Neural progenitor cell (in vitro differentiated cells): ENCODE measurements around the gene CA10. TPM values are rescaled to one million over a fixed set of nuclear protein-coding genes. Genes with fewer than 3 reads are reported as not detected.

Experiments
- DNase-seq: peaks from one replicate; pipeline ENCODE4 v3.0.0-alpha.2; 2016; ENCODE audit warnings: low spot score
- H2AFZ ChIP-seq: fragments of 200-600 bp; sonication (generic); replicated peaks from 2 replicates; pipeline ENCODE4 v1.6.1; 2016; ENCODE audit warnings: antibody characterized with exemption
- H3F3A ChIP-seq: fragments of 200-600 bp; sonication (generic); 2 replicates; pipeline ENCODE4 v1.6.1; 2016; ENCODE audit warnings: antibody characterized with exemption, low read depth
- H3K27ac ChIP-seq: fragments of 200-600 bp; sonication (generic); 2 replicates; pipeline ENCODE4 v1.5.1; 2016; ENCODE audit warnings: mild to moderate bottlenecking
- H3K27me3 ChIP-seq: fragments of 200-600 bp; sonication (generic); 2 replicates; pipeline ENCODE4 v1.6.1; 2016; ENCODE audit warnings: mild to moderate bottlenecking, moderate library complexity
- H3K36me3 ChIP-seq: fragments of 200-600 bp; sonication (generic); 2 replicates; pipeline ENCODE4 v1.5.1; 2016
- H3K4me1 ChIP-seq: fragments of 200-600 bp; sonication (generic); 2 replicates; pipeline ENCODE4 v1.6.1; 2016; ENCODE audit warnings: mixed run types
- H3K4me2 ChIP-seq: fragments of 200-600 bp; sonication (generic); 2 replicates; pipeline ENCODE4 v1.6.1; 2016
- H3K4me3 ChIP-seq: fragments of 200-600 bp; sonication (generic); 2 replicates; pipeline ENCODE4 v1.5.1; 2016
- H3K79me2 ChIP-seq: fragments of 200-600 bp; sonication (generic); 2 replicates; pipeline ENCODE4 v1.6.1; 2016; ENCODE audit warnings: low read depth
- H3K9ac ChIP-seq: fragments of 200-600 bp; sonication (generic); 2 replicates; pipeline ENCODE4 v1.6.1; 2016
- H3K9me3 ChIP-seq: fragments of 200-600 bp; sonication (generic); 2 replicates; pipeline ENCODE4 v1.5.1; 2016; ENCODE audit warnings: low read depth
- H4K20me1 ChIP-seq: fragments of 200-600 bp; sonication (generic); 2 replicates; pipeline ENCODE4 v1.6.1; 2016; ENCODE audit warnings: low read depth
- H3K27ac Mint-ChIP-seq: 3 replicates; pipeline ENCODE4 v1.8.0; 2021; ENCODE audit warnings: mixed read lengths
- H3K27me3 Mint-ChIP-seq: 2 replicates; pipeline ENCODE4 v1.8.0; 2022; ENCODE audit warnings: low read depth, mild to moderate bottlenecking, inconsistent platforms, moderate library complexity, mixed read lengths; ENCODE audit not compliant: insufficient read depth
- H3K36me3 Mint-ChIP-seq: 3 replicates; pipeline ENCODE4 v1.8.0; 2021; ENCODE audit warnings: mixed read lengths
- H3K4me1 Mint-ChIP-seq: 3 replicates; pipeline ENCODE4 v1.8.0; 2021; ENCODE audit warnings: mixed read lengths
- H3K4me3 Mint-ChIP-seq: 3 replicates; pipeline ENCODE4 v1.8.0; 2021; ENCODE audit warnings: mild to moderate bottlenecking, moderate library complexity, mixed read lengths
- H3K9me3 Mint-ChIP-seq: 3 replicates; pipeline ENCODE4 v1.8.0; 2020; ENCODE audit warnings: mixed read lengths
- EZH2 ChIP-seq: fragments of 200-600 bp; sonication (generic); IDR thresholded peaks from 2 replicates; pipeline ENCODE4 v1.6.1; 2017; ENCODE audit warnings: antibody characterized with exemption, mild to moderate bottlenecking, moderate library complexity
- EZH2phosphoT487 ChIP-seq: fragments of 200-600 bp; sonication (generic); IDR thresholded peaks from 2 replicates; pipeline ENCODE4 v1.6.1; 2017; ENCODE audit warnings: antibody characterized with exemption
- total RNA-seq: library from RNA; depleted of rRNA; stranded (reverse); fragments of >200 nt; gene quantifications from 2 replicates; pipeline ENCODE4 v1.2.3, GENCODE V29; 2015; ENCODE audit warnings: low replicate concordance
- TF ChIP-seq, protein P1 (sequence below): fragments of 200-600 bp; sonication (generic); IDR thresholded peaks from 2 replicates; pipeline ENCODE4 v1.5.1; 2017; ENCODE audit warnings: antibody characterized with exemption, mild to moderate bottlenecking

Gene CA10
- total RNA-seq, 1 donor from 2014 or later: 0.65 TPM

DNA sequence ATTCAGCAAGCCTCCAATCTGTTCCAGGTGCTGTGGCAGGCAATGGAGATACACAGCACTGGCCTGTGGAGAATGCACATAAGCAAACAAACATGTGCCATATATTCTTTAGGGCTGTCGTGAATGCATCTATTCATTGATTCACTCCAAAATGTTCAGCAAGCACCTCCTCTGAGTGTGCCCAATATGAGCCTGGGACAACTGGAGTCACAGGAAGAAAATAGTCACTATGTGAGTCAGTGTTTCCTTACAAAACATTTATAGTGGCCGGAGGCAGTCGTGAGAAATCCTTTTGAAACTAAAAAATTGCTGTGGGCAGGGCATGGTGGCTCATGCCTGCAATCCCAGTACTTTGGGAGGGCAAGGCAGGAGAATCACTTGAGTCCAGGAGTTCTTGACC, 310.1 kb downstream of the CA10 start:
- no peaks in the 10 kb centered on the region for H3K9me3 ChIP-seq
- Mint-ChIP-seq H3K36me3 (no peaks in the 10 kb centered on the region), H3K4me3 (no peak overlapping the region), H3K9me3 (no peaks in the 10 kb centered on the region), H3K27me3 (peaks cover 3% of the 10 kb centered on the region), H3K4me1 (peaks cover 5% of the 10 kb centered on the region), H3K27ac (no peak overlapping the region)
- TF ChIP-seq EZH2 (no peak), EZH2phosphoT487 (no peak)
- TF ChIP-seq, protein P1, sequence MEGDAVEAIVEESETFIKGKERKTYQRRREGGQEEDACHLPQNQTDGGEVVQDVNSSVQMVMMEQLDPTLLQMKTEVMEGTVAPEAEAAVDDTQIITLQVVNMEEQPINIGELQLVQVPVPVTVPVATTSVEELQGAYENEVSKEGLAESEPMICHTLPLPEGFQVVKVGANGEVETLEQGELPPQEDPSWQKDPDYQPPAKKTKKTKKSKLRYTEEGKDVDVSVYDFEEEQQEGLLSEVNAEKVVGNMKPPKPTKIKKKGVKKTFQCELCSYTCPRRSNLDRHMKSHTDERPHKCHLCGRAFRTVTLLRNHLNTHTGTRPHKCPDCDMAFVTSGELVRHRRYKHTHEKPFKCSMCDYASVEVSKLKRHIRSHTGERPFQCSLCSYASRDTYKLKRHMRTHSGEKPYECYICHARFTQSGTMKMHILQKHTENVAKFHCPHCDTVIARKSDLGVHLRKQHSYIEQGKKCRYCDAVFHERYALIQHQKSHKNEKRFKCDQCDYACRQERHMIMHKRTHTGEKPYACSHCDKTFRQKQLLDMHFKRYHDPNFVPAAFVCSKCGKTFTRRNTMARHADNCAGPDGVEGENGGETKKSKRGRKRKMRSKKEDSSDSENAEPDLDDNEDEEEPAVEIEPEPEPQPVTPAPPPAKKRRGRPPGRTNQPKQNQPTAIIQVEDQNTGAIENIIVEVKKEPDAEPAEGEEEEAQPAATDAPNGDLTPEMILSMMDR: no peak
- no peaks in the 10 kb centered on the region for H3K36me3 ChIP-seq
- no peaks in the 10 kb centered on the region for H3F3A ChIP-seq
- no peaks in the 10 kb centered on the region for H3K27me3 ChIP-seq
- H3K27ac ChIP-seq: no peak overlapping the region
- no peak overlapping the region for H3K9ac ChIP-seq
- no peak overlapping the region for H3K4me3 ChIP-seq
- no peak overlapping the region for H2AFZ ChIP-seq
- H3K79me2 ChIP-seq: no peaks in the 10 kb centered on the region
- no peaks in the 10 kb centered on the region for H3K4me1 ChIP-seq
- no peaks in the 10 kb centered on the region for H4K20me1 ChIP-seq
- DNase-seq: no peak
- no peak overlapping the region for H3K4me2 ChIP-seq

DNA sequence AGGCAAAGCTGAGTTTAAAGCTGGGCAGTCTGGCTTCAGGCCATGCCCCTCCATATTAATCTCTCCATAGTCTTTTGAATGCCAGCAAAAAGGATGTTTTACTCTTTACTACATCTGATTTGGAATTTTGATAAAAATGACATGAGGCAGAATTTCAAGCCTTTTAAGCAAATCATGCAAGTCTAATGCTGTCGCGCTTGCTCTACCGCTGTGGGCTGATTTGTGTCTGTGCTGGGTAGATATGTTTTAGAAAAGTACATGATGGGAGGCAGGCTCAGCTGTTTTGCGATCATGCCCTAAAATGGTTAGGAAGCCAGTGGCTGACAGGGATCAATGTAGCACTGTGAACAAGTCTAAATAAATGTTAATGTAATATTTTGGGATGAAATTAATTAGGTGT, 311.9 kb downstream of the CA10 start:
- no peak for TF ChIP-seq EZH2
- TF ChIP-seq, protein P1: no peak
- no peak for TF ChIP-seq EZH2phosphoT487
- Mint-ChIP-seq H3K27ac (no peak overlapping the region), H3K9me3 (no peaks in the 10 kb centered on the region), H3K27me3 (peaks cover 3% of the 10 kb centered on the region), H3K4me3 (no peak overlapping the region), H3K4me1 (peaks cover 3% of the 10 kb centered on the region), H3K36me3 (no peaks in the 10 kb centered on the region)
- Histone ChIP-seq H3K9ac (no peak overlapping the region), H3K36me3 (no peaks in the 10 kb centered on the region), H4K20me1 (no peaks in the 10 kb centered on the region), H2AFZ (no peak overlapping the region), H3K4me1 (no peaks in the 10 kb centered on the region), H3K4me3 (no peak overlapping the region), H3K4me2 (no peak overlapping the region), H3K27ac (no peak overlapping the region), H3K27me3 (no peaks in the 10 kb centered on the region), H3K9me3 (no peaks in the 10 kb centered on the region), H3K79me2 (no peaks in the 10 kb centered on the region), H3F3A (no peaks in the 10 kb centered on the region)
- DNase-seq: no peak

DNA sequence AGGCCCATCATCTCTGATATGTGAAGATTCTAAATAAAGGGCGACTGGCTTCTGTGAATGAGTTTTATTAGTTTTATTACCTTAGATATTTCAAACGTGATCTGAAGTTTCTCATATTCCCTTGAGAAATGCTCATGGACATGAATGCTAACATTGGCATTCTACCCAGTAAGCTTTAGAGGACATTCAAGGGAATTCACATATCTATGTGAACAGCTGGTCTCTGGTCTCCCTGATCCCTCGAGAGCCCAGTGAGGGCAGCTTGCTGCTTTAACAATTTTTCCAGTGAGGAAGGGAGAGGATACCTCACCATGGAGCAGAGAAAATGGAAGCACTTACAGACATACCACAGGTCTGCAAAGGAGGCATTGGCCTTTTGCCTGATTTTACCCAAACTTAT, 312.7 kb downstream of the CA10 start:
- DNase-seq: no peak
- Histone ChIP-seq H3K4me2 (no peak overlapping the region), H3K4me1 (no peaks in the 10 kb centered on the region), H4K20me1 (no peaks in the 10 kb centered on the region), H3K79me2 (no peaks in the 10 kb centered on the region), H3K9me3 (no peaks in the 10 kb centered on the region), H3F3A (no peaks in the 10 kb centered on the region), H3K27me3 (no peaks in the 10 kb centered on the region), H3K36me3 (no peaks in the 10 kb centered on the region), H3K9ac (no peak overlapping the region), H3K4me3 (no peak overlapping the region), H2AFZ (no peak overlapping the region), H3K27ac (no peak overlapping the region)
- Mint-ChIP-seq H3K36me3 (no peaks in the 10 kb centered on the region), H3K27ac (no peak overlapping the region), H3K4me3 (no peak overlapping the region), H3K9me3 (no peaks in the 10 kb centered on the region), H3K4me1 (peaks cover 3% of the 10 kb centered on the region), H3K27me3 (peaks cover 3% of the 10 kb centered on the region)
- TF ChIP-seq EZH2: no peak
- no peak for TF ChIP-seq EZH2phosphoT487
- TF ChIP-seq, protein P1: no peak

DNA sequence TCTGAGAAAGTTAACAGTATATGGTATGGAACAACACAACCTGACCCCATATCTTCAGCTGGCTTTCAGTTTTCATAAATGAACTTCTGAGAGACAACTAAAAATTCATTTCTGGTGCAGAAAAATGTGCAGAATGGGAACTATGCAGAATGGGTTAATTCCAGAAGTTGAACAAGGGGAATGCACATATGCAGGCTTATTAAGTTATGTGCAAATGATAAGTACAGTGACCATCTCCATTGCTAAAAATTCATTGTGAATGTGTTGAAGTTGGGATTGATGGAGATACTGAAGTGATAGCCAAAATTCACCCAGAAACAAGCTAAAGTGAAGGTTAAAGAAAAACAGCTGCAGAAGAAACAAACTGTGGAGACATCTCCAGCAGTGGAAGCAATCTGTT, 315.8 kb downstream of the CA10 start:
- no peak overlapping the region for H3K4me3 Mint-ChIP-seq
- H3K4me1 ChIP-seq: no peaks in the 10 kb centered on the region
- peaks cover 3% of the 10 kb centered on the region for H3K4me1 Mint-ChIP-seq
- TF ChIP-seq EZH2phosphoT487 (no peak), EZH2 (no peak)
- TF ChIP-seq, protein P1: no peak
- no peak overlapping the region for H3K4me3 ChIP-seq
- H3K4me2 ChIP-seq: no peak overlapping the region
- H3K36me3 ChIP-seq: no peaks in the 10 kb centered on the region
- no peak overlapping the region for H3K9ac ChIP-seq
- no peaks in the 10 kb centered on the region for H3K9me3 ChIP-seq
- H3K27ac ChIP-seq: no peak overlapping the region
- no peaks in the 10 kb centered on the region for H3F3A ChIP-seq
- H3K36me3 Mint-ChIP-seq: no peaks in the 10 kb centered on the region
- no peaks in the 10 kb centered on the region for H3K9me3 Mint-ChIP-seq
- no peaks in the 10 kb centered on the region for H3K27me3 ChIP-seq
- DNase-seq: no peak
- H3K79me2 ChIP-seq: no peaks in the 10 kb centered on the region
- no peak overlapping the region for H2AFZ ChIP-seq
- H4K20me1 ChIP-seq: no peaks in the 10 kb centered on the region
- H3K27me3 Mint-ChIP-seq: peaks cover 3% of the 10 kb centered on the region
- H3K27ac Mint-ChIP-seq: no peak overlapping the region
